HUES48 (cell line): ENCODE data around the gene KAZN.
"Not testable (repeated sequence)": the region's sequence is repeated elsewhere in the genome, so short reads cannot be mapped to it uniquely, and the experiment has no call there.

Source experiments
- H3K27ac ChIP-seq: one replicate; pipeline ENCODE4 v1.7.0; 2013; ENCODE audit warnings: low read depth, low read length, inconsistent platforms
- H3K27me3 ChIP-seq: 2 replicates; pipeline ENCODE4 v1.6.1; 2013; ENCODE audit warnings: mild to moderate bottlenecking, low read length; ENCODE audit not compliant: control insufficient read depth, insufficient read depth
- H3K36me3 ChIP-seq: 2 replicates; pipeline ENCODE4 v1.6.1; 2013; ENCODE audit warnings: low read length; ENCODE audit not compliant: control insufficient read depth, insufficient read depth
- H3K4me1 ChIP-seq: 2 replicates; pipeline ENCODE4 v1.6.1; 2013; ENCODE audit warnings: mild to moderate bottlenecking, low read length; ENCODE audit not compliant: control insufficient read depth, insufficient read depth
- H3K4me3 ChIP-seq: 2 replicates; pipeline ENCODE4 v1.5.1; 2013; ENCODE audit warnings: mild to moderate bottlenecking, low read depth, low read length
- H3K9ac ChIP-seq: 2 replicates; pipeline ENCODE4 v1.6.1; 2013; ENCODE audit warnings: mild to moderate bottlenecking, low read depth, low read length, moderate library complexity
- H3K9me3 ChIP-seq: 2 replicates; pipeline ENCODE4 v1.6.1; 2013; ENCODE audit warnings: low read length; ENCODE audit not compliant: control insufficient read depth, insufficient read depth

The KAZN gene

DNA sequence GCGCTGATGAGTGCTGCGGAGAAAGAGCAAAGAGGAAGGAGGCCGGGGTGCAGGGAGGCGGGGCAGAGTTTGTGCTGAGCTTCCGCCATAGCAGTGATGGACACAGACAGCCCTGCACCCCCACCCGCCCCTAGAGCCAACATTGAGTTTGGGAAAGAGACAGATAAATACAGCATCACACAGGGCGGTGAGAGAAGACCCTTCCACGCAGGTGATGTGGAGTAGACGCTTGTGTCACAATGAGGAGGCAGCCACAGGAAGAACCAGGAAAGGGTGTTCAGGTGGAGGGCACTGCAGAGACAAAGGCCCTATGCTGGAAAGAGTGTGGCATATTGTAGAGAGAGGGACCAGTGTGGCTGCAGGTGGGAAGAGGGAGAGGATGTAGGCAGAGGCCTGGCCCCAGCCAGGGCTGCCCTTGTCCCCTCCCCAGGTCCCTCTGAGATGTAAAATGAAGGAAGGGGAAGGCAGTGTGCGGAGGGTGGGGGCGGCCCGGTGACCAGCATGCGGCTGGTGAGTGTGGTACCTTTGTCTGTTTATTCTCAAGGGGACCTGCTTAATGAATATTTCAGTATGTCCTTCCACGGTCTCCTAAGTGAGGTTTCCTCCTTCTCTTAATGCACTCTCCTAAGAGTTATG is 360.7 kb downstream of the KAZN start:
- Histone ChIP-seq H3K36me3 (peaks cover 4% of the 10 kb centered on the region; the same call in 1 of the 2 replicates), H3K4me1 (no peaks in the 10 kb centered on the region), H3K27me3 (no peaks in the 10 kb centered on the region), H3K9ac (no peak overlapping the region), H3K4me3 (no peak overlapping the region), H3K9me3 (no peaks in the 10 kb centered on the region), H3K27ac (no peak overlapping the region)

DNA sequence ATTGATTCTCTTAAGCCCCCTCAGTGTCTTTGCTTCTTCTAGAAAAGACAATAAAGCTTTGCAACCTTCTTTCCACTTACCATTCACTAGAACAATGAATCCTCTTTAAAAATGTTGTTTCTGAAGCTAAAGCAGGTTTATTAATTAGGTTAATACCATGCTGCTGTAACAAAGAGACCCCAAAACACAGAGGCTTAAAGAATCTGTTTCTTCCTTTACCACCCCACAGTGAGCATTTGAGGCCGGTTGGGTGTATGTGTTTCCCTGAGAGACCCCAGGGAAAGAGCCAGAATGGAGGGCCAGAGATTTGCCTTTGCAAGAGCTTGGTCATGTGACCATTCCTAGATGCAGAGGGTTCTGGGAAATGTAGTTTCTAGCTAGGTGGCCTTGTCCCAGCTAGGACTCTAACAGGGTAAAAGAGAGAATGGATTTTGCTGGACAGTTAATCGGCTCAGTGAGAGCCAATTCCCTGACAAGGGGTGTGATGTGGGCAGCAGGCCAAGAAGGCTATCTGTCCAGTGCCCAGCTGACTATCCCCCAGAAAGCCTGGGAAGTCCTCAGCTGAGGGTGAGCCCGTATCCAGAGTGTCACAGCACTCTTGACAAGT is 363.3 kb downstream of the KAZN start:
- H3K4me1 ChIP-seq = no peaks in the 10 kb centered on the region
- peaks cover 4% of the 10 kb centered on the region; the same call in 1 of the 2 replicates for H3K36me3 ChIP-seq
- no peaks in the 10 kb centered on the region for H3K27me3 ChIP-seq
- H3K27ac ChIP-seq = no peak overlapping the region
- H3K9ac ChIP-seq = no peak overlapping the region
- H3K9me3 ChIP-seq = no peaks in the 10 kb centered on the region
- H3K4me3 ChIP-seq = no peak overlapping the region

GRCh38 chr1:14962407-14962806 is 363.9 kb downstream of the KAZN start:
- H3K27ac ChIP-seq = no peak overlapping the region
- no peak overlapping the region for H3K4me3 ChIP-seq
- H3K4me1 ChIP-seq = no peaks in the 10 kb centered on the region
- H3K9me3 ChIP-seq = no peaks in the 10 kb centered on the region
- peaks cover 4% of the 10 kb centered on the region; the same call in 1 of the 2 replicates for H3K36me3 ChIP-seq
- no peaks in the 10 kb centered on the region for H3K27me3 ChIP-seq
- no peak overlapping the region for H3K9ac ChIP-seq

DNA sequence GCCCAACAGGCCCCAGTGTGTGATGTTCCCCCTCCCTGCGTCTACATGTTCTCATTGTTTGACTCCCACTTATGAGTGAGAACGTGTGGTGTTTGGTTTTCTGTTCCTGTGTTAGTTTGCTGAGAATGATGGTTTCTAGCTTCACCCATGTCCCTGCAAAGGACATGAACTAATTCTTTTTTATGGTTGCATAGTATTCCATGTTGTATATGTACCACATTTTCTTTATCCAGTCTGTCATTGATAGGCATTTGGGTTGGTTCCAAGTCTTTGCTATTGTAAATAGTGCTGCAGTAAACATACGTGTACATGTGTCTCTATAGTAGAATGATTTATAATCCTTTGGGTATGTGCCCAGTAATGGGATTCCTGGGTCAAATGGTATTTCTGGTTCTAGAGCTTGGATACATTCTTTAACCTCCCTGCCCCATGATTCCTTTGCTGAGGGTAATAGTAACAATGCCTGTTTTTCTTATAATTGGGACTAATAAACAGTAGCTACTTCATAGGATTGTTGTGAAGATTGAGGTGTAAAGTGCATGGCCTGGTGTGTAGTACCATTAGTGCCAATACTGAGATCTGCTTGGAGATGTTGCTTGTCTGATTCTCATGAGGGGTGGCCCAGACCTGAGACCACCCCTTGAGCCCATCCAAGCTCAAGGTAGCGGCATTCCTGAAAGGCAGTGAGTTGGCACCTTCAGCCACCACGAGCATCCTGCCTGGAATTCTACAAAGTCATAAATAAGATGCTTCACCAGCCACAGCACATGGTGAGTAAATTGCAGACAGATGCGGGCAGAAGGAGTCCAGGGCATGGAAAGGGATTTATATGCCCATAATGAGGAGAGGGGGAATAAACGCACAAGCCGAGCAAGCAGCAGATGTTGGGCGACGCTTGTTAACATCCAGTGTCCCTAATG is 365.6 kb downstream of the KAZN start:
- H3K27me3 ChIP-seq, H3K9ac ChIP-seq, H3K4me3 ChIP-seq, H3K36me3 ChIP-seq, H3K9me3 ChIP-seq, H3K4me1 ChIP-seq, H3K27ac ChIP-seq: not testable (repeated sequence)

DNA sequence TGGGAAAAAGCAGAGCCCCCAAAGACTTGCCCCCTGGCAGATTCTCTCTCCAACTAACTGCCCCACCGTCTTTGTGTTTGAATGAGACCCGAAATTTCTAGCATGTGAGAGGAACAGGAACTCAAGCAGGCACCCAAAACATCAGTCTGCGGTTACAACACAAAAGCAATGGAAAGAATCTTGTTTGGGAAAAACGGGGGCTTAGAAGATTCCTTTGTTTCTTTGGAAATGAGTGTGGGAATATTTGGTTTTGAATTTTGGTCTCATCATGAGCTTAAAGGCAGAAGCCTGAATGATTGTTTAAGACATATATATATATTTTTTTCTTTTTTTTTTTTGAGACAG is 366.2 kb downstream of the KAZN start:
- Histone ChIP-seq H3K4me1 (0 out of 2 replicates have a peak, but pooled peaks cover 4% of the 10 kb centered on the region), H3K27ac (no peak overlapping the region), H3K4me3 (no peak overlapping the region), H3K9me3 (no peaks in the 10 kb centered on the region), H3K27me3 (no peaks in the 10 kb centered on the region), H3K36me3 (peaks cover 4% of the 10 kb centered on the region; the same call in 1 of the 2 replicates), H3K9ac (no peak overlapping the region)

GRCh38 chr1:14968251-14968851 is 369.9 kb downstream of the KAZN start:
- H3K27me3 ChIP-seq = no peaks in the 10 kb centered on the region
- H3K4me1 ChIP-seq = 0 out of 2 replicates have a peak, but pooled peaks cover 4% of the 10 kb centered on the region
- H3K9me3 ChIP-seq = no peaks in the 10 kb centered on the region
- H3K4me3 ChIP-seq = no peak overlapping the region
- H3K36me3 ChIP-seq = no peaks in the 10 kb centered on the region
- peak overlapping the region; percentile 1 for H3K27ac ChIP-seq
- H3K9ac ChIP-seq = no peak overlapping the region

DNA sequence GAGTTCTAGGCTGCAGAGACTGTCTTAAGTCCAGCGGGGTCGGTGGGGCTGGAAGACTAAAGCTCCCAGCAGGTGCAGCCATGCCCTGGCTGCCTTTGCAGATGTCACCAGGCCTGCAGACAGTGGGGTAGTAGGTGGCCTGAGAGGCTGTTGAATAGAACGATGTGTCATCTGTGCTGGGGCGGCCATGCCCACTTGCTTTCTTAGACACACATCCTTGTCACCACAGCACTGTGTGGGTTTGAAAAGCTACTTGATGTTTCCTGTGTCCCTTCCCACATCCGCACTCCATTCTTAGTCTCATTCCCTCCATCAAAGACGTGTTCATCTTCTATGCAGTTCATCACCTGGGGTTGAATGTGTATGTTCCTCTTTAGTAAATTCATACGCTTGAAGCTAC is 370.5 kb downstream of the KAZN start:
- H3K27ac ChIP-seq = no peak overlapping the region
- H3K4me3 ChIP-seq = no peak overlapping the region
- no peaks in the 10 kb centered on the region for H3K27me3 ChIP-seq
- H3K36me3 ChIP-seq = no peaks in the 10 kb centered on the region
- no peaks in the 10 kb centered on the region for H3K9me3 ChIP-seq
- H3K4me1 ChIP-seq = 0 out of 2 replicates have a peak, but pooled peaks cover 4% of the 10 kb centered on the region
- no peak overlapping the region for H3K9ac ChIP-seq

DNA sequence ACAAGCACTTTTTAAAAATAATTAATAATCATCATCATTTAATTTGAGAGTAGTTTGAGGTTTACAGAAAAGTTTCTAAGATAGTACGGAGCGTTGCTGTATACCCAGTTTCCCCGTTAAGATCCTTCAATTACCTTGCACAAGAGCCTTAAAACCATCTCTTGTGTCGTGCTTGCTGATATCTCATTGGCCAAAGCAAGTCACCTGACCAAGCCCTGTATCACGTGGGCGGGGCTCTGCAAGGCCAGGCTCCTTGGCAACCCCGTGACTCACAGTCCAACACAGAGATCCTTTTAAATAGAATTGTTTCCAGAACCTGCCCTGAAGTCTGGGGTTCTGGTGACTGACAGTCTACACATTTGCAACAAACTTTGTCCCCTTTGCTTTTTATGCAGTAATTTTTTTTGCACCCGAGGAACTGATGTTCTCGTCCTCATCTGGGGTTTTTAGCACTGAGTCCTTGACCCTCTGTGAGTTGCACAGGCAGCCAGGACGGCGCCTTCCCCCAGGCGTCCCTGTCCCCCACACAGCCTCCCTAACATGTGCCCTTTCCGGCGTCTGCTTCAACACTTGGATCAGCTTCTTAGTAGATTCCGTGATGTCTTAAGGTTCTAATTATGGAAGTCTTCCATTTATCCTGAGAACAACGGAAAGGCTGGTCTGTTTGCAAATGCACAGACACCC is 371.8 kb downstream of the KAZN start:
- Histone ChIP-seq H3K9ac (no peak overlapping the region), H3K27ac (no peak overlapping the region), H3K9me3 (no peaks in the 10 kb centered on the region), H3K27me3 (no peaks in the 10 kb centered on the region), H3K4me3 (no peak overlapping the region), H3K4me1 (0 out of 2 replicates have a peak, but pooled peaks cover 4% of the 10 kb centered on the region), H3K36me3 (no peaks in the 10 kb centered on the region)

DNA sequence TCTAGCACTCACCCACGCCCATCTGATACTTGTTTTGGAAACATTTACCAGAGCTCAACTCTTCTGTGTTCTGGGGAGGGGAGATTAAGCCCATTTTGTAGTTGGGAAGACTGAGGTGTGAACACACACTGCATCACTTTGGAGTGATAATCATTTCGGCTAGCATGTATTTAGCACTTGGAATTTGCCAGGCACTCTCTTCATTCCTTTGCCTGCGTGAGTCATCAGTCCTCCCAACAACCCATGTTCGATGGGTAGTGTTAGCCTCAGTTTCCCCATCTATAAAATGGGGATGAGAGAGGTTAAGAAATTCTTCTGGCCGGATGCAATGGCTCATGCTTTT is 372.3 kb downstream of the KAZN start:
- Histone ChIP-seq H3K27me3 (no peaks in the 10 kb centered on the region), H3K36me3 (no peaks in the 10 kb centered on the region), H3K4me3 (no peak overlapping the region), H3K4me1 (0 out of 2 replicates have a peak, but pooled peaks cover 4% of the 10 kb centered on the region), H3K9ac (no peak overlapping the region), H3K27ac (no peak overlapping the region), H3K9me3 (no peaks in the 10 kb centered on the region)

DNA sequence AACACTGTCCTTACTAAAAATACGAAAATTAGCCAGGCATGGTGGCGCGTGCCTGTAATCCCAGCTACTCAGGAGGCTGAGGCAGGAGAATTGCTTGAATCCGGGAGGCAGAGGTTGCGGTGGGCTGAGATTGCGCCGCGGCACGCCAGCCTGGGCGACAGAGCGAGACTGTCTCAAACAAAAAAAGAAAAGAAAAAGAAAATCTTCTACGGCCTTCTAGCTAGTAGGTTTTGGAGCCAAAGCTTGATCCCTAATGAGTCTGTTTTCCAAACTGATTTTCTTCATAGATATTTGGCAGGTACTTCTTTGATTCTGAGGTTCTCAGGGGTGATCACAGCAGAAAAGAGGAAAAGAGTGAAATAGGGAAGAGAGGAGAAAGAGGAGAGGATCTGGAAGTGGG is 372.7 kb downstream of the KAZN start:
- Histone ChIP-seq H3K27me3 (no peaks in the 10 kb centered on the region), H3K9ac (no peak overlapping the region), H3K36me3 (no peaks in the 10 kb centered on the region), H3K4me1 (0 out of 2 replicates have a peak, but pooled peaks cover 4% of the 10 kb centered on the region), H3K27ac (no peak overlapping the region), H3K9me3 (no peaks in the 10 kb centered on the region), H3K4me3 (no peak overlapping the region)
